ENCODE measurements around the gene LRCH4.
"Not testable (repeated sequence)": the region's sequence is repeated elsewhere in the genome, so short reads cannot be mapped to it uniquely, and the experiment has no call there.

The LRCH4 gene

GRCh38 chr7:100556541-100556940 lies 29.4 kb downstream of the LRCH4 start:
- DNase-seq: no peak
- H3K36me3 Mint-ChIP-seq (ENCODE audit: low read depth): peaks cover 15% of the 10 kb centered on the region
- TF ChIP-seq, protein P1, sequence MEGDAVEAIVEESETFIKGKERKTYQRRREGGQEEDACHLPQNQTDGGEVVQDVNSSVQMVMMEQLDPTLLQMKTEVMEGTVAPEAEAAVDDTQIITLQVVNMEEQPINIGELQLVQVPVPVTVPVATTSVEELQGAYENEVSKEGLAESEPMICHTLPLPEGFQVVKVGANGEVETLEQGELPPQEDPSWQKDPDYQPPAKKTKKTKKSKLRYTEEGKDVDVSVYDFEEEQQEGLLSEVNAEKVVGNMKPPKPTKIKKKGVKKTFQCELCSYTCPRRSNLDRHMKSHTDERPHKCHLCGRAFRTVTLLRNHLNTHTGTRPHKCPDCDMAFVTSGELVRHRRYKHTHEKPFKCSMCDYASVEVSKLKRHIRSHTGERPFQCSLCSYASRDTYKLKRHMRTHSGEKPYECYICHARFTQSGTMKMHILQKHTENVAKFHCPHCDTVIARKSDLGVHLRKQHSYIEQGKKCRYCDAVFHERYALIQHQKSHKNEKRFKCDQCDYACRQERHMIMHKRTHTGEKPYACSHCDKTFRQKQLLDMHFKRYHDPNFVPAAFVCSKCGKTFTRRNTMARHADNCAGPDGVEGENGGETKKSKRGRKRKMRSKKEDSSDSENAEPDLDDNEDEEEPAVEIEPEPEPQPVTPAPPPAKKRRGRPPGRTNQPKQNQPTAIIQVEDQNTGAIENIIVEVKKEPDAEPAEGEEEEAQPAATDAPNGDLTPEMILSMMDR (IDR thresholded peaks at IDR 0.05): no peak
- H3K4me1 Mint-ChIP-seq: no peaks in the 10 kb centered on the region
- peaks cover under 1% of the 10 kb centered on the region for H3K27me3 Mint-ChIP-seq (ENCODE audit: low read depth, poor library complexity)
- H3K9me3 Mint-ChIP-seq: no peaks in the 10 kb centered on the region
- peak overlapping the region; percentile 67 for H3K27ac Mint-ChIP-seq
- H3K4me3 Mint-ChIP-seq: no peak overlapping the region

- H3K4me3 Mint-ChIP-seq: no peak overlapping the region
Measured at GRCh38 chr7:100555701-100556100, 30.2 kb downstream of the LRCH4 start.

GRCh38 chr7:100553032-100553431 lies 32.9 kb downstream of the LRCH4 start:
- H3K4me3 Mint-ChIP-seq: no peak overlapping the region
- no peak overlapping the region for H3K27ac Mint-ChIP-seq
- peaks cover 22% of the 10 kb centered on the region for H3K36me3 Mint-ChIP-seq (ENCODE audit: low read depth)
- H3K4me1 Mint-ChIP-seq: peaks cover 9% of the 10 kb centered on the region
- no peak for DNase-seq
- no peaks in the 10 kb centered on the region for H3K27me3 Mint-ChIP-seq (ENCODE audit: low read depth, poor library complexity)
- TF ChIP-seq, protein P1 (IDR thresholded peaks at IDR 0.05): no peak
- H3K9me3 Mint-ChIP-seq: no peaks in the 10 kb centered on the region

More at GRCh38 chr7:100555701-100556100, 30.2 kb downstream of the LRCH4 start:
- H3K27ac Mint-ChIP-seq: no peak overlapping the region
- H3K9me3 Mint-ChIP-seq: no peaks in the 10 kb centered on the region
- DNase-seq: no peak
- H3K4me1 Mint-ChIP-seq: no peaks in the 10 kb centered on the region
- no peaks in the 10 kb centered on the region for H3K27me3 Mint-ChIP-seq (ENCODE audit: low read depth, poor library complexity)
- peaks cover 16% of the 10 kb centered on the region for H3K36me3 Mint-ChIP-seq (ENCODE audit: low read depth)
- TF ChIP-seq, protein P1 (IDR thresholded peaks at IDR 0.05): no peak

- no peak overlapping the region for H3K4me3 Mint-ChIP-seq
- TF ChIP-seq, protein P1 (IDR thresholded peaks at IDR 0.05): no peak
- no peaks in the 10 kb centered on the region for H3K9me3 Mint-ChIP-seq
- no peaks in the 10 kb centered on the region for H3K27me3 Mint-ChIP-seq (ENCODE audit: low read depth, poor library complexity)
- no peak for DNase-seq
- peaks cover 14% of the 10 kb centered on the region for H3K4me1 Mint-ChIP-seq
- H3K36me3 Mint-ChIP-seq (ENCODE audit: low read depth): peaks cover 22% of the 10 kb centered on the region
- no peak overlapping the region for H3K27ac Mint-ChIP-seq
Measured at GRCh38 chr7:100552532-100552931, 33.4 kb downstream of the LRCH4 start.

- Mint-ChIP-seq H3K36me3 (ENCODE audit: low read depth) (peaks cover 11% of the 10 kb centered on the region), H3K27ac (peak overlapping the region; percentile 18), H3K4me1 (peaks cover 55% of the 10 kb centered on the region)
- H3K27me3 Mint-ChIP-seq (ENCODE audit: low read depth, poor library complexity); H3K9me3 Mint-ChIP-seq; DNase-seq; H3K4me3 Mint-ChIP-seq: not testable (repeated sequence)
Measured at GRCh38 chr7:100548446-100548845, 37.5 kb downstream of the LRCH4 start.

DNA sequence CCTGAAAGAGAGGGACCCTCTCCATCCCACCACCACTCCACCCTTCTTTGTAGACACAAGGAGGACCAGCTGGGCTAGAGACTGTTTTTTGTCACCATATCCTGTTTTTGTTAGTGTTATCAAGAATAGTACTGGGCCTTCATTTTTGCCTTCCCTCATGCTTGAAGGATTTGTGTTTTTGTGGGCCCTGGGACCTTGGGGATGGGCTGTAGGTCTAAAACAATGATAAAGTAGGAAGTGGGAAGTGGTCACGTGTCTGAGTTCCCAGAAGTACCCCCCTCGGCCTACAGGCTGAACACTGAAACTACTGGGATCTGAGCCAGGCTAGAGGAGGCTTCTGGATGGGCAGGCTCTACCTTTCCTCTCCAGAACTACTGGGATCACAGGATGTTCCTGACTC lies 38.1 kb downstream of the LRCH4 start:
- no peak for DNase-seq
- H3K4me1 Mint-ChIP-seq: peaks cover 58% of the 10 kb centered on the region
- H3K36me3 Mint-ChIP-seq (ENCODE audit: low read depth): peaks cover 11% of the 10 kb centered on the region
- no peaks in the 10 kb centered on the region for H3K9me3 Mint-ChIP-seq
- H3K27ac Mint-ChIP-seq: no peak overlapping the region
- TF ChIP-seq, protein P1 (IDR thresholded peaks at IDR 0.05): no peak
- H3K27me3 Mint-ChIP-seq (ENCODE audit: low read depth, poor library complexity): peaks cover 6% of the 10 kb centered on the region
- H3K4me3 Mint-ChIP-seq: no peak overlapping the region

All from nephron progenitor cell (in vitro differentiated cells).